Chondrocyte (in vitro differentiated cells): ENCODE measurements around the gene LCN6. TPM values are rescaled to one million over a fixed set of nuclear protein-coding genes. Genes with fewer than 3 reads are reported as not detected.

Experiments used
- DNase-seq: peaks from one replicate; pipeline ENCODE4 v3.0.0; 2021; ENCODE audit warnings: mixed read lengths, low spot score
- H3K27ac Mint-ChIP-seq: one replicate; pipeline ENCODE4 v1.8.0; 2021; ENCODE audit warnings: mild to moderate bottlenecking, moderate library complexity, mixed read lengths; ENCODE audit not compliant: unreplicated experiment
- H3K27me3 Mint-ChIP-seq: 2 replicates; pipeline ENCODE4 v1.8.0; 2021; ENCODE audit warnings: low read depth, mixed read lengths
- H3K36me3 Mint-ChIP-seq: 2 replicates; pipeline ENCODE4 v1.8.0; 2021; ENCODE audit warnings: low read depth, mixed read lengths
- H3K4me1 Mint-ChIP-seq: 2 replicates; pipeline ENCODE4 v1.8.0; 2021; ENCODE audit warnings: low read depth, mild to moderate bottlenecking, mixed read lengths
- H3K4me3 Mint-ChIP-seq: one replicate; pipeline ENCODE4 v1.8.0; 2021; ENCODE audit warnings: mild to moderate bottlenecking, moderate library complexity, mixed read lengths; ENCODE audit not compliant: unreplicated experiment
- H3K9me3 Mint-ChIP-seq: 2 replicates; pipeline ENCODE4 v1.8.0; 2021; ENCODE audit warnings: low read depth, mixed read lengths
- total RNA-seq: library from RNA; stranded (reverse); gene quantifications from 3 replicates; pipeline ENCODE4 v1.2.1, GENCODE V29; 2021
- TF ChIP-seq, protein P1 (sequence below): fragments of 200-600 bp; sonication (generic); IDR thresholded peaks from 2 replicates; pipeline ENCODE4 v1.5.0; 2021; ENCODE audit warnings: antibody characterized with exemption, mild to moderate bottlenecking, moderate library complexity

The LCN6 gene
- total RNA-seq, 1 donor from 2014 or later, result not detected

DNA sequence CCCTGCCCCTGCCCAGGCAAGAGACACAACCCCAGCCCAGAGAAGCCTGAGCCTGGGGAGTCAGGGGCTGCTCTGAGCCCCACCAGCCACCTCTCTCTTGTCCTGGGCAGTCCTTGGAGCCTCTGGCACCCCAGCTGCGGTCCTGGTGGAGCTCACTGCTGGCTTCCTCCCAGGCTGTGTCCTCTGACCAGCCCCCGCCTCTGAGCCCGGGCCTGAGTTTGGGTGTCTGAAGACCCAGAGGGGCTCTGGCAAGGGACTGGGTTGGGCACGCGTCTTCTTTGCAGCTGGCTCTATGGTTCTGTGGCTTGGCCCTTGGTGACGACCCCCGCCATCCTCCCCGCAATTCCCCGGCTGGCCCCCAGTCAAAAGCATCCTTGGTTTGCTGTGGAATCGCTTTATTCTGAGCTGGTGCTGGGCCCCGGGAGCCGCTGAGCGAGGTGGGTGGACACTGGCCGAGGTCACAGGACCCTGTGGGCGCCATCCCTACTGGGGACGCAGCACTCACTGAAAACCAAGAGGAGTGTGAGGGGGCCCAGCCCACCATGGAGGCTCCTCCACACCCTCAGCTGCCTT is 4.6 kb downstream of the LCN6 start:
- DNase-seq, result peak; percentile 77
- no peaks in the 10 kb centered on the region for H3K9me3 Mint-ChIP-seq
- peaks cover 6% of the 10 kb centered on the region for H3K27me3 Mint-ChIP-seq
- no peak overlapping the region for H3K27ac Mint-ChIP-seq
- no peaks in the 10 kb centered on the region for H3K4me1 Mint-ChIP-seq
- H3K36me3 Mint-ChIP-seq, result no peaks in the 10 kb centered on the region
- TF ChIP-seq, protein P1, sequence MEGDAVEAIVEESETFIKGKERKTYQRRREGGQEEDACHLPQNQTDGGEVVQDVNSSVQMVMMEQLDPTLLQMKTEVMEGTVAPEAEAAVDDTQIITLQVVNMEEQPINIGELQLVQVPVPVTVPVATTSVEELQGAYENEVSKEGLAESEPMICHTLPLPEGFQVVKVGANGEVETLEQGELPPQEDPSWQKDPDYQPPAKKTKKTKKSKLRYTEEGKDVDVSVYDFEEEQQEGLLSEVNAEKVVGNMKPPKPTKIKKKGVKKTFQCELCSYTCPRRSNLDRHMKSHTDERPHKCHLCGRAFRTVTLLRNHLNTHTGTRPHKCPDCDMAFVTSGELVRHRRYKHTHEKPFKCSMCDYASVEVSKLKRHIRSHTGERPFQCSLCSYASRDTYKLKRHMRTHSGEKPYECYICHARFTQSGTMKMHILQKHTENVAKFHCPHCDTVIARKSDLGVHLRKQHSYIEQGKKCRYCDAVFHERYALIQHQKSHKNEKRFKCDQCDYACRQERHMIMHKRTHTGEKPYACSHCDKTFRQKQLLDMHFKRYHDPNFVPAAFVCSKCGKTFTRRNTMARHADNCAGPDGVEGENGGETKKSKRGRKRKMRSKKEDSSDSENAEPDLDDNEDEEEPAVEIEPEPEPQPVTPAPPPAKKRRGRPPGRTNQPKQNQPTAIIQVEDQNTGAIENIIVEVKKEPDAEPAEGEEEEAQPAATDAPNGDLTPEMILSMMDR, result no peak
- no peak overlapping the region for H3K4me3 Mint-ChIP-seq

DNA sequence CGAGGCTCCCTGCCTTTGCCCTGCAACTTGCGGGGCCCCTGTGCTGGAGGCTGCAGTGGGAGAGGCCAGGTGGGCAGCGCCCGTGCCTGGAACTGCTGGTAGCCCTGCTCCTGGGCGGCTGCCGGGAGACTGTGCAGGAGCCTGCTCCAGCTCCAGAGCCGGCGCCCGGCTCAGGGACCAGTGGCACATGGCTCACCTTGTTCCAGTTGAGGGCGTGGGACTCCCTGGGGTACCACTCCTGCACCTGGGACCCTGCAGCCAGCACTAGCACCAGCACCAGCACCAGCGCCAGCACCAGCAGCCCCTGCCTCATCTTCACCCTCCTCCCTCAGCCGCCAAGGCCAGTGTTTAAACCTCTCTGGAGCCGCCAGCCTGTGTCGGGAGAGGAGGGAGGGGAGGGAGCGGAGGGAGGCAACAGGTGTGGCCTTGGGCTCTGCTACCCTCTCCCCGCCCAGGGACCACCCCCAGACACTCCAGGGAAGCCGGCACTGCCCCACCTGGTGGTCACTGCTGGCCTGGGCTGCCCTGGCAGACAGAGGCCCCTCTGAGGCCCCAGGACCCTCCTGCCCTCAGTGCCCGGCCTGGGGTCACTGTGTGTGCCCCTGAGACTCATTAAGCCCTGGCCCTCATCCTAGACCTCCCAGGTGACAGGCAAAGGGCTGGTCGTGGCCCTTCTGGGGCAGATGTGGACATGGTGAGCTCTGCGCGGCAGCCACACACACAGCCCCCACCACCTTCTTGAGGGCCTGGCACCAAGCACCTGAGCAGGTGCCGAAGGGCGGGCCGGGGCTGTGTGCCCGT is 5.5 kb downstream of the LCN6 start, which contains the start of gene LCN10:
Gene LCN10 (minus strand): TSS at position 350 of the 801 bp plus-strand sequence. CDS start 37 bp downstream, at position 313.
- no peak for DNase-seq
- H3K27ac Mint-ChIP-seq, result no peak within 1 kb of the TSS
- H3K9me3 Mint-ChIP-seq, result no peaks in the 10 kb centered on the region
- peaks cover 8% of the 10 kb centered on the region for H3K27me3 Mint-ChIP-seq
- no peaks in the 10 kb centered on the region for H3K36me3 Mint-ChIP-seq
- no peak within 1 kb of the TSS for H3K4me3 Mint-ChIP-seq
- TF ChIP-seq, protein P1, result peak; percentile 72
- no peaks in the 10 kb centered on the region for H3K4me1 Mint-ChIP-seq

DNA sequence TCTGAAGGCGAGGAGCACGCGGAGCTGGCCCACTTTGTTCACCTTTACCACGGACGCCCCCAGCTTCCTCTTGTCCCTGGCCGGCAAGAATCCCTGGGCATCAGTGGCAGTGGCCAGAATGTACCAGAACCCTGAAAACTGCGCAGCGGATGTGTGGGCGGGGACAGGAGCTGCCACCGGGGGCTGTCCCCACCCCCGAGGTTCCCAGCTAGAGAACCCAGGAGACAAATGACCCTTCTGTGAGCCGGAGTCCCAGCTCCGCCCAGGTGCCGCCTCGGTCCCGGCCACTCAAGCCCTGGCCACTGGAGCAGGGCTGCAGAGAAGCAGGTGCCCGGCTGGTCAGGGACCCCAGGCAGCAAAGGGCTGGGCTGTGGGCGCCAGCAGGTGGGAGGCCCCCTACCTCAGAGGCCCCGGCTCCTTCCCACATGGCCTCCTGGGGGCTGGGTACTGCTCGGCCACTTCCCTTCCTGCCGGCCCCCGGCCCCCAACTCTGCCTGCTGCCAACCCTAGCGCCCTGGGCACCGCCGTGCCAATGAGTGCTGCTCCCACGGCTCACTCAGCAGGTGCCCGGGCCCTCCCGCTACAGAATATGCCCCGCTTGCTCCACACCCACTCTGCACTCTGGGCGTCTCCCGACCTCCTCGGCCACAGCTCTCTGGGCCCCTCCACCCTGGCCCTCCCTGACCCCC is 6.3 kb downstream of the LCN6 start:
- Mint-ChIP-seq H3K27ac (no peak overlapping the region), H3K36me3 (no peaks in the 10 kb centered on the region), H3K27me3 (peaks cover 8% of the 10 kb centered on the region), H3K4me3 (no peak overlapping the region), H3K9me3 (no peaks in the 10 kb centered on the region), H3K4me1 (no peaks in the 10 kb centered on the region)
- TF ChIP-seq, protein P1, result no peak
- no peak for DNase-seq

DNA sequence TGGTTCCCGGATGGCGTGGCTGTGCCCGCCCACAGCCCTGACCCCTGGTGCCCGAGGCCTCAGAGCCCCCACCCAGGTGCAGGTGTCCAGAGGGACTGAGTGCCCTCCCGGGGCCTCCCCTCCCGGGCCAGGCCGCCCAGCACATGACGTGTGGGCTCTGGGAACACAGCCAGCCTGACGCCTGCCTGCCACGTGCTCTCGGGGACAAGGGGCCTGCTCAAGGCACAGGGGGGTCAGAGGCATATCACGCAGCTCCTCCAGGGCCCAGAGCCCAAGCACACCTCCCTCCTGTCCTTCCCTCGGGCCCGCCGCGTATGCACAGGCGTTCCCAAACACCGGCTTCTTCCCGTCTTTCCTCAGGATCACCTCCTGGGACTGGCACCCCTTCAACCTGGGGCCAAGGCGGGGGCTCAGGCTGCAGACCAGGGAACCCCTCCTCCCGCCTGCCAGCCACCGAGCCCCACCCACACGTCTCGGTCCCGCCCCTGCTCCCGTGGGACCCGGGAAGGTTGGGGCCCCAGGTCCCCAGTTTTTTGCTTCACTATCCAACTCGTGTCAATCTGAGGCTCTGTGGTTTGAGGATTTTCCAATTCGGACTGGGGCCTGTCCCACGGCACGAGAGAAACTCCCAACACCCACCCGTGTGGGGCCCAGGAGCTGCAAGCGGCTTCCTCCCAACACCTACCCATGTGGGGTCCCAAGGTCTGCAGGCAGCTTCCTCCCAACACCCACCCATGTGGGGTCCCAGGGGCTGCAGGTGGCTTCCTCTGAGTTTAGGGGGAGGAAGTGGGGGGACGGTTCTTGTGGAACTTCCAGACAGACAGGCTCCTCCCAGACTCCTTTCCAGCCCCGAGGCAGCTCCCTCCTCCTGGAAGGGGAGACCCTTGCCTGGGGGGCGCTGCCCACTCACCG is 7.1 kb downstream of the LCN6 start:
- TF ChIP-seq, protein P1, result no peak
- no peak overlapping the region for H3K4me3 Mint-ChIP-seq
- H3K27me3 Mint-ChIP-seq, result peaks cover 8% of the 10 kb centered on the region
- H3K27ac Mint-ChIP-seq, result no peak overlapping the region
- no peak for DNase-seq
- H3K9me3 Mint-ChIP-seq, result no peaks in the 10 kb centered on the region
- no peaks in the 10 kb centered on the region for H3K36me3 Mint-ChIP-seq
- H3K4me1 Mint-ChIP-seq, result no peaks in the 10 kb centered on the region
